ENCODE results near the gene TMEM132C.
"Not testable (repeated sequence)": the region's sequence is repeated elsewhere in the genome, so short reads cannot be mapped to it uniquely, and the experiment has no call there.

The TMEM132C gene

DNA sequence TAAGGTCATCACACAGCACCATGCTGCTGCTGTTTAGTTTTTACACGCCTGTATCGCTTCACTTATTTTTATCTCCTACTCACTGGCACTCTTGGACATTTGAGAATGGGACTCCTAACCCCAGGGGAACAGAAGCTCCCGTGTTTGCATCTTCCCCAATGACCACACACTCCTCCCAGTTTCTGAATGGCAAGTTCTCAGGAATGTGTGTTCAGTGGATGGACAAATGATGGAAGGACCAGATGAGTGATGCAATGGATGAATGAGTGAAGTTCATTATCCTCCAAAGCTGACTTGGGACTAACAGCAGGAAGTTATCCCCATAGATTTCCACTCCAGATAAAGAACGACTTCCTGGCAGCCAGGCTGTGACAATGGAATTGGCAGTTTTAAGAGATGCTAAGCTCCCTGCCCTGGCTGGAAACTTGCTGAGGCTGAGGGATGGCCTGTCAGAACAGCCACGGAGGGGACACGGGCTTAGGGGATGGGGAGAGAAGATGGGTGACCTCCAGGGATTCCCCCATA is 325.3 kb downstream of the TMEM132C start:
- TF ChIP-seq, protein P1, sequence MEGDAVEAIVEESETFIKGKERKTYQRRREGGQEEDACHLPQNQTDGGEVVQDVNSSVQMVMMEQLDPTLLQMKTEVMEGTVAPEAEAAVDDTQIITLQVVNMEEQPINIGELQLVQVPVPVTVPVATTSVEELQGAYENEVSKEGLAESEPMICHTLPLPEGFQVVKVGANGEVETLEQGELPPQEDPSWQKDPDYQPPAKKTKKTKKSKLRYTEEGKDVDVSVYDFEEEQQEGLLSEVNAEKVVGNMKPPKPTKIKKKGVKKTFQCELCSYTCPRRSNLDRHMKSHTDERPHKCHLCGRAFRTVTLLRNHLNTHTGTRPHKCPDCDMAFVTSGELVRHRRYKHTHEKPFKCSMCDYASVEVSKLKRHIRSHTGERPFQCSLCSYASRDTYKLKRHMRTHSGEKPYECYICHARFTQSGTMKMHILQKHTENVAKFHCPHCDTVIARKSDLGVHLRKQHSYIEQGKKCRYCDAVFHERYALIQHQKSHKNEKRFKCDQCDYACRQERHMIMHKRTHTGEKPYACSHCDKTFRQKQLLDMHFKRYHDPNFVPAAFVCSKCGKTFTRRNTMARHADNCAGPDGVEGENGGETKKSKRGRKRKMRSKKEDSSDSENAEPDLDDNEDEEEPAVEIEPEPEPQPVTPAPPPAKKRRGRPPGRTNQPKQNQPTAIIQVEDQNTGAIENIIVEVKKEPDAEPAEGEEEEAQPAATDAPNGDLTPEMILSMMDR (IDR thresholded peaks at IDR 0.05; ENCODE audit: low read depth, low read length, missing control alignments) = no peak
- no peak for DNase-seq (ENCODE audit: low read depth)
- H3K4me3 ChIP-seq (ENCODE audit: low read depth, low read length) = no peak overlapping the region

DNA sequence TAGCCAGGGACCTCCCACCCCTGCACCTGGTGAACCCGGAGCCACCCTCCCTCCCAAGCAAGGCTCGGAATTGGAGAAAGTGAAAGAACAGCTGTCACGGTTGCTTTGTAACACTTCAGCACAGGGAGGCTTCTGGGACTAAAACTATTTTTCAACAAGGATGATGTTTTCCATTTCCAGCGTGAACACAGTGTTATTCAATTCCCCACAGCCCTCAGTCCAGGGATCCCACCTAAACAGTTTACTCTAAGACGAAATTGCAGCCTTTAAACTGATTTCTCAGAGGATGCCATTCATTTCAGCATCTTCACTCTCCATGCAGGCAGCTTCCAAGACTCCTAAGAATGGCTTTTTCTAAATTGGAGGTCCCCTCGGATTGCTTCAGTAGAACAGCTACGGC is 327.6 kb downstream of the TMEM132C start:
- DNase-seq (ENCODE audit: low read depth) = no peak
- TF ChIP-seq, protein P1 (IDR thresholded peaks at IDR 0.05; ENCODE audit: low read depth, low read length, missing control alignments) = no peak
- H3K4me3 ChIP-seq (ENCODE audit: low read depth, low read length) = no peak overlapping the region

DNA sequence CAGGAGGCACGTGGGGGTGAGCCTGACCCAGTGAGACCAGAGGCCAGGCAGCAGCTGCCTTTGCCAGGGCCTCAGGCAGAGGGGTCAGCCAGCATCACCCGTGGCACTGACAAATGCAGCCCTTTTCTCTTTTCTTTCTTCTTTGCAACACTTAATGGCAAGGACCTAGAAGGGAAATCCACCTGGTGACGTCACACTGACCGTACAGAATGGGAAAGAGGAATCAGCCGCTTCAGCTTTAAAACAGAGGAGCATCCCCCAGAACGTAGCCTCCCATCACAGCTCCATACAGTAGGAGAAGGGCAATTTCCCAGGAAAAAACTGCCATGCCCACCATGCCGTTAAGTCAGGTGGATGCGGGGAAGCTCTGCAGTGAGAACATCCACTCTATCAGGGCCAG is 328.6 kb downstream of the TMEM132C start:
- DNase-seq (ENCODE audit: low read depth) = no peak
- no peak overlapping the region for H3K4me3 ChIP-seq (ENCODE audit: low read depth, low read length)
- TF ChIP-seq, protein P1 (IDR thresholded peaks at IDR 0.05; ENCODE audit: low read depth, low read length, missing control alignments) = no peak

DNA sequence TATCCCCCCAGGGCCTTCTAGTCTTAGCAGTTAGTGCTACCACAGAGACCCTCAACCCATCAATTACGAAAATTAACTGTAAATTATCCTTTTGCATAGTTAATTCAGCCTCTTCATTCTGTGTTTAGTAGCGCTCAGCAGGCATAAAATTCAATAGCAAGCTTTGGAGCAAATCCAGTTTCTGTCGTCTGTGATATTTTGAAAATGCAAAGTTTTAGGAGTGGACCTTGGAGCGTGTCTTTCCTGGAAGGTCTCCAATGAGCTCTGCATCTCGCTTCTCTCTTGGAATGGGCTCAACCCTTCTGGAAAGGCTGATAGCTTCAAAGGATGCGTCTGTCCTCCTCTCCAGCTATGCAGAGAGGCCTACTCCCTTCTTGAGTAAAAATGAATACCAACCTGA is 333.9 kb downstream of the TMEM132C start:
- DNase-seq (ENCODE audit: low read depth) = no peak
- TF ChIP-seq, protein P1 (IDR thresholded peaks at IDR 0.05; ENCODE audit: low read depth, low read length, missing control alignments) = no peak

DNA sequence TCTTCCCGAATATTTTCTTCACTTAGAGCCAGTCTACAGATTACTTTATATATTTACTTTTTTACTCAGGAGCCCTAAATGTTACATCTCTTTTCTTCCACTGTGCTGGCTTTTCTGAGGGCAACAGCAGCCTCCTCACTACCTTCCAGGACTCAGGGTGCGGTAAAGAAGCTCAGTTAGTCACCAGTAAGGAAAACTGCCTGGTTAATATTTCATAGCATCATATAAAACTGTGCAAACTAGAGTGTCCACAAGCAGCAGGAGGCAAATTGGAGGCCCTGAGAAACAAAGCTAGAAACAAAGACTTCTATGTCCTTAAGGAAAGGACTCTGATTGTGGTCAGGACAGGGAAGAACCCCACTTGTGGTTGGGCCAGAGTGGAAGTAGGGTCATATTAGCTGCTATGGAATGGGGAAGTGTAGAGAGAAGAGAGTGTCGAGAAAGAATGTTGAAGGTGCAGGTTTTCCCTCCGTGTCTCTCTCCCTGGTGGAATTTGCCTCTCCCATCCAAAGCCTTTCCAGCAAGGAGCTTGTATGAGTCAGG is 336.7 kb downstream of the TMEM132C start:
- no peak for DNase-seq (ENCODE audit: low read depth)
- H3K4me3 ChIP-seq (ENCODE audit: low read depth, low read length) = no peak overlapping the region
- TF ChIP-seq, protein P1 (IDR thresholded peaks at IDR 0.05; ENCODE audit: low read depth, low read length, missing control alignments) = no peak

More for the DNA sequence above, 333.9 kb downstream of the TMEM132C start:
- no peak overlapping the region for H3K4me3 ChIP-seq (ENCODE audit: low read depth, low read length)

DNA sequence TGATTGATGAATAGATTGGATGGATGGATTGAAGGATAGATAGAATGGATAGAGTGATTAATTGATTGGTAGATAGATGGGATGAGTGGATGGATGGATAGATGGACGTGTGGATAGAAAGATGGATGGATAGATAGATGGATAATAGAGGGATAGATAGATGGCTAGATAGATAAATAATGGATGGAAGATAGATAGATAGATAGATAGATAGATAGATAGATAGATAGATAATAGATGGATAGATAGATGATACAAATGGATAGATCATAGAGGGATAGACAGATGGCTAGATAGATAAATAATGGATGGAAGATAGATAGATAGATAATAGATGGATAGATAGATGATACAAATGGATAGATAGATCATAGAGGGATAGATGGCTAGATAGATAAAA is 337.2 kb downstream of the TMEM132C start:
- DNase-seq (ENCODE audit: low read depth); H3K4me3 ChIP-seq (ENCODE audit: low read depth, low read length): not testable (repeated sequence)

DNA sequence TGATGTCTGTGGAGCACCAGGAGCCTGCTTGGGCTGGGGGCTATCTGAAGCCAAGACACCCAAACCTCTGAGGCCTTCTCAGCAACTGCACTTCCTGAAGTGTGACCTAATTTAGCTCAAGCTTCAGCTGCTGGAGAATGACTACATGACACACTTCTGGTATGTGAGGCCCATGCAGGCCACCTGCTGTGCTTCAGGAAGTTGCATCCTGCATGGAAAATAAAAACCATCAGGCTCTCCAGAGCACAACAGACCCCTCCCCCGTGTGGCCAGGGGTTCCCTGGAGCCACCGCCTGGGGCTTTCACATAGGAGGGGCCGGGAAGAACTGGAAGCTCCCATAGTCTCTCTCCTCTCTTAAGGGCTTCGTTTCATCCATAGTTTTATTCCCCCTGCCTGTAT is 339.1 kb downstream of the TMEM132C start:
- DNase-seq (ENCODE audit: low read depth) = no peak
- TF ChIP-seq, protein P1 (IDR thresholded peaks at IDR 0.05; ENCODE audit: low read depth, low read length, missing control alignments) = no peak
- no peak overlapping the region for H3K4me3 ChIP-seq (ENCODE audit: low read depth, low read length)

Data from GM12864 (cell line).